GM23248 (cell line): ENCODE results near the gene KLK7. TPM values are rescaled to one million over a fixed set of nuclear protein-coding genes. Genes with fewer than 3 reads are reported as not detected.
"Not testable (repeated sequence)": the region's sequence is repeated elsewhere in the genome, so short reads cannot be mapped to it uniquely, and the experiment has no call there.

ENCODE experiments used
- DNase-seq: peaks from one replicate; pipeline ENCODE4 v3.0.0-alpha.2; 2015
- H2AFZ ChIP-seq: fragments of 200-600 bp; sonication (generic); 2 replicates; pipeline ENCODE4 v1.6.1; 2016; ENCODE audit warnings: antibody characterized with exemption
- H3F3A ChIP-seq: fragments of 200-600 bp; sonication (generic); 2 replicates; pipeline ENCODE4 v1.6.1; 2016; ENCODE audit warnings: mild to moderate bottlenecking, antibody characterized with exemption, mixed run types; ENCODE audit not compliant: insufficient read depth
- H3K27ac ChIP-seq: fragments of 200-600 bp; sonication (generic); 2 replicates; pipeline ENCODE4 v1.5.1; 2016; ENCODE audit warnings: mild to moderate bottlenecking
- H3K27me3 ChIP-seq: fragments of 200-600 bp; sonication (generic); replicated peaks from 2 replicates; pipeline ENCODE4 v1.6.1; 2016; ENCODE audit warnings: mild to moderate bottlenecking; ENCODE audit not compliant: insufficient read depth
- H3K36me3 ChIP-seq: fragments of 200-600 bp; sonication (generic); 2 replicates; pipeline ENCODE4 v1.6.1; 2016; ENCODE audit warnings: low read depth, mild to moderate bottlenecking
- H3K4me1 ChIP-seq: fragments of 200-600 bp; sonication (generic); 2 replicates; pipeline ENCODE4 v1.6.1; 2016; ENCODE audit warnings: mild to moderate bottlenecking; ENCODE audit not compliant: insufficient read depth
- H3K4me2 ChIP-seq: fragments of 200-600 bp; sonication (generic); one replicate; pipeline ENCODE4 v1.6.1; 2016; ENCODE audit warnings: mild to moderate bottlenecking; ENCODE audit not compliant: unreplicated experiment
- H3K4me3 ChIP-seq: fragments of 200-600 bp; sonication (generic); 2 replicates; pipeline ENCODE4 v1.5.1; 2016; ENCODE audit warnings: mild to moderate bottlenecking
- H3K79me2 ChIP-seq: fragments of 200-600 bp; sonication (generic); 2 replicates; pipeline ENCODE4 v1.6.1; 2016; ENCODE audit warnings: mild to moderate bottlenecking; ENCODE audit not compliant: insufficient read depth
- H3K9ac ChIP-seq: fragments of 200-600 bp; sonication (generic); 2 replicates; pipeline ENCODE4 v1.6.1; 2016; ENCODE audit warnings: mild to moderate bottlenecking
- H3K9me2 ChIP-seq: fragments of 200-600 bp; sonication (generic); 2 replicates; pipeline ENCODE4 v1.6.1; 2016; ENCODE audit warnings: mixed run types, mild to moderate bottlenecking, moderate library complexity; ENCODE audit not compliant: insufficient read depth
- H3K9me3 ChIP-seq: fragments of 200-600 bp; sonication (generic); one replicate; pipeline ENCODE4 v1.6.1; 2017; ENCODE audit warnings: low read depth
- H4K20me1 ChIP-seq: fragments of 200-600 bp; sonication (generic); 2 replicates; pipeline ENCODE4 v1.6.0; 2016; ENCODE audit not compliant: insufficient read depth
- EZH2 ChIP-seq: fragments of 200-600 bp; sonication (generic); IDR thresholded peaks from 2 replicates; pipeline ENCODE4 v1.6.1; 2018; ENCODE audit warnings: antibody characterized with exemption, mild to moderate bottlenecking; ENCODE audit not compliant: insufficient read depth, poor library complexity, severe bottlenecking
- EZH2phosphoT487 ChIP-seq: fragments of 200-600 bp; sonication (generic); IDR thresholded peaks from 2 replicates; pipeline ENCODE4 v1.6.1; 2018; ENCODE audit warnings: antibody characterized with exemption, moderate library complexity, mild to moderate bottlenecking, low read depth; ENCODE audit not compliant: insufficient read depth
- WGBS, 2 experiments: methylation state at CpG; one replicate each; pipeline ENCODE4 v1.1.6; 2015 to 2017; ENCODE audit warnings: low lambda C conversion rate in 2 of 2, low coverage in 1 of 2; ENCODE audit errors: missing lambda C conversion rate in 2 of 2; 5-methylcytosine and 5-hydroxymethylcytosine counted together
- in situ Hi-C: fragments of 300-500 bp; cut with MboI; formaldehyde crosslinking; loops from 2 replicates; pipeline ENCODE4 v1.15.0; 2020
- polyA plus RNA-seq: library from polyadenylated mRNA; unstranded; fragments of >200 nt; fragmentation: Nextera tagmentation; extraction: Ambion mirVana; gene quantifications from 2 replicates; pipeline ENCODE4 v1.2.1, GENCODE V29; 2016
- total RNA-seq: library from RNA; depleted of rRNA; stranded (reverse); fragments of >200 nt; shearing (Covaris generic); gene quantifications from 2 replicates; pipeline ENCODE4 v1.2.3, GENCODE V29; 2014

KLK7 gene
- total and polyA plus RNA-seq, 2 experiments from 2014 or later: not detected

GRCh38 chr19:50974702-50975556, 8.8 kb downstream of the KLK7 start:
- TF ChIP-seq EZH2 (no peak), EZH2phosphoT487 (no peak)
- 0 to 17% methylated on average over 1 to 7 of the region's 9 CpGs for WGBS, 2 experiments
- Histone ChIP-seq H3K4me2 (no peak overlapping the region), H3K36me3 (no peaks in the 10 kb centered on the region), H3K79me2 (no peaks in the 10 kb centered on the region), H3K9me2 (no peaks in the 10 kb centered on the region), H3K9me3 (no peaks in the 10 kb centered on the region), H2AFZ (no peak overlapping the region), H3K9ac (no peak overlapping the region), H3K27me3 (no peaks in the 10 kb centered on the region; the same call in 1 of the 2 replicates), H3F3A (no peaks in the 10 kb centered on the region), H4K20me1 (no peaks in the 10 kb centered on the region), H3K27ac (no peak overlapping the region), H3K4me3 (no peak overlapping the region), H3K4me1 (no peaks in the 10 kb centered on the region)
- DNase-seq: no peak
- in situ Hi-C loops: no loop called here

- in situ Hi-C loops: no loop called here
- no peak overlapping the region for H2AFZ ChIP-seq
- no peaks in the 10 kb centered on the region for H3K79me2 ChIP-seq
- no peaks in the 10 kb centered on the region for H4K20me1 ChIP-seq
- H3K27ac ChIP-seq: no peak overlapping the region
- H3K36me3 ChIP-seq: no peaks in the 10 kb centered on the region
- no peak for DNase-seq
- H3K4me2 ChIP-seq: no peak overlapping the region
- H3K4me1 ChIP-seq: no peaks in the 10 kb centered on the region
- no peaks in the 10 kb centered on the region for H3F3A ChIP-seq
- H3K9ac ChIP-seq: no peak overlapping the region
- 32 to 41% methylated on average over 9 of the region's 9 CpGs for WGBS, 2 experiments
- TF ChIP-seq EZH2 (no peak), EZH2phosphoT487 (no peak)
- no peak overlapping the region for H3K4me3 ChIP-seq
- no peaks in the 10 kb centered on the region for H3K9me3 ChIP-seq
- no peaks in the 10 kb centered on the region; the same call in 1 of the 2 replicates for H3K27me3 ChIP-seq
- H3K9me2 ChIP-seq: no peaks in the 10 kb centered on the region
Observed at GRCh38 chr19:50972795-50973376, 10.8 kb downstream of the KLK7 start.

DNA sequence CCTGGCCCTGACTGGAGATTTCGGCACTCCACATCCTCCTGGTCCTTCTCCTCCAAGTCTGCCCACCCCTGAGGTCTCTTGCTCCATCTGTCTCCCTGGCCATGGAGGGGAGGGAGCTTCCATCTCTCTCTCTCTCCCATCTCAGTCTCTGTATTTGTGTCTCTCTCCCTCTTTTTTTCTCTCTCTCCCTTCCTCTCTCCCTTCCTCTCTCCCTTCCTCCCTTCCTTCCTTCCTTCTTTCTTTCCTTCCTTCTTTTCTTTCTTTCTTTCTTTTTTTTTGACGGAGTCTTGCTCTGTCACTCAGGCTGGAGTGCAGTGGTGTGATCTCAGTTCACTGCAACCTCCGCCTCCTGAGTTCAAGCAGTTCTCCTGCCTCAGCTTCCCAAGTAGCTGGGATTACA, 13.9 kb downstream of the KLK7 start:
- H3K27me3 ChIP-seq, H2AFZ ChIP-seq, H3K79me2 ChIP-seq, in situ Hi-C loops, H3K4me2 ChIP-seq, H3K9me3 ChIP-seq, DNase-seq, H3K27ac ChIP-seq, H3K4me1 ChIP-seq, H4K20me1 ChIP-seq, H3K9ac ChIP-seq, H3K36me3 ChIP-seq, H3K4me3 ChIP-seq, H3F3A ChIP-seq, H3K9me2 ChIP-seq: not testable (repeated sequence)
- WGBS, 2 experiments: 15 to 33% methylated on average over 3 of the region's 3 CpGs

- no peaks in the 10 kb centered on the region for H3K9me2 ChIP-seq
- no peak within 1 kb of the TSS for H3K4me3 ChIP-seq
- H3K4me2 ChIP-seq: no peak within 1 kb of the TSS
- no peaks in the 10 kb centered on the region for H3K9me3 ChIP-seq
- no peak within 1 kb of the TSS for H3K9ac ChIP-seq
- H3K79me2 ChIP-seq: no peaks in the 10 kb centered on the region
- in situ Hi-C loops: no loop called here
- 33 to 60% methylated on average over 11 to 12 of the region's 19 CpGs for WGBS, 2 experiments
- H3F3A ChIP-seq: no peaks in the 10 kb centered on the region
- H2AFZ ChIP-seq: no peak within 1 kb of the TSS
- H3K36me3 ChIP-seq: no peaks in the 10 kb centered on the region
- no peak within 1 kb of the TSS for H3K27ac ChIP-seq
- no peaks in the 10 kb centered on the region for H4K20me1 ChIP-seq
- TF ChIP-seq EZH2phosphoT487 (no peak), EZH2 (no peak)
- H3K27me3 ChIP-seq: no peaks in the 10 kb centered on the region
- DNase-seq: no peak
- no peaks in the 10 kb centered on the region for H3K4me1 ChIP-seq
Observed at GRCh38 chr19:50969413-50969760, 14.3 kb downstream of the KLK7 start, which contains the start of gene KLK6. KLK6 (minus strand) TSS chr19:50969591; CDS start chr19:50968104, 1,487 bp downstream.
